ENCODE results near the gene DLG1.

DNA sequence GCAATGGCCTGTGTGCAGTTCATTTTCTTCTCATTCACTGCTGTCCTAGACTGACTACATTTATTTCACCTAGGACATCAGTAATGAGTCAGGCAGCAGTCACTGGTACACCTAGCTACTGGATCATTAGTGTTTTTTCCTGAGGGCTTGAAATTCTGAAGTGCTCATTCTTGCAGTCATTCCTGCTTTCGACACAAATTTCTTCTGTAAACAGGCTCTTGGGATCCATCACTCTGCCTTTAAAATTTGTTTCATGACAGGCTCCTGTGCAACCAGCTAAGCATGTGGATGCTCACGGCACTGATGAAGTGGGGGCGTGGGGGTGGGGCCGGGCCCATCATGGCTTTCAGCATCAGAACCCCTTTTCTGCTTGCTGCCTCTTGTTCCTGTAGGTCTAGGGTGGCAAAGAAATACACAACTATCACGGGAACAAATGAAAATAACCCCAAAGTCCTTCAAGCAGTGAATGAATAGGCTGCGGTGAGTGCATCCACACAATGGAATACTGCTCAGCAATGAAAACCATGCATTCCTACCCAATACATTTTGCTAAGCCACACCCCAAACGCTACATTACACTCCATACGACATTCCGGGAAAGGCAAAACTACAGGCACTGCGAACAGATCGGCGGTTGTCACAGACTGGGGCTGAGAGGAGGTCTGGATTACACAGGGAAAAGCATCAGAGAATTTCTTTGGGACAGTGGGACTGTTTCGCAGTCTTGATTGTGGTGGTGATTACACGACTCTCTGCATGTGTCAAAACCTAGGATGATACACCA is 259.5 kb downstream of the DLG1 start:
- TF ChIP-seq, protein P1, sequence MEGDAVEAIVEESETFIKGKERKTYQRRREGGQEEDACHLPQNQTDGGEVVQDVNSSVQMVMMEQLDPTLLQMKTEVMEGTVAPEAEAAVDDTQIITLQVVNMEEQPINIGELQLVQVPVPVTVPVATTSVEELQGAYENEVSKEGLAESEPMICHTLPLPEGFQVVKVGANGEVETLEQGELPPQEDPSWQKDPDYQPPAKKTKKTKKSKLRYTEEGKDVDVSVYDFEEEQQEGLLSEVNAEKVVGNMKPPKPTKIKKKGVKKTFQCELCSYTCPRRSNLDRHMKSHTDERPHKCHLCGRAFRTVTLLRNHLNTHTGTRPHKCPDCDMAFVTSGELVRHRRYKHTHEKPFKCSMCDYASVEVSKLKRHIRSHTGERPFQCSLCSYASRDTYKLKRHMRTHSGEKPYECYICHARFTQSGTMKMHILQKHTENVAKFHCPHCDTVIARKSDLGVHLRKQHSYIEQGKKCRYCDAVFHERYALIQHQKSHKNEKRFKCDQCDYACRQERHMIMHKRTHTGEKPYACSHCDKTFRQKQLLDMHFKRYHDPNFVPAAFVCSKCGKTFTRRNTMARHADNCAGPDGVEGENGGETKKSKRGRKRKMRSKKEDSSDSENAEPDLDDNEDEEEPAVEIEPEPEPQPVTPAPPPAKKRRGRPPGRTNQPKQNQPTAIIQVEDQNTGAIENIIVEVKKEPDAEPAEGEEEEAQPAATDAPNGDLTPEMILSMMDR (IDR thresholded peaks at IDR 0.05), result no peak
- TF ChIP-seq EP300 (IDR thresholded peaks at IDR 0.05; ENCODE audit: low read depth) (no peak), POLR2AphosphoS5 (IDR thresholded peaks at IDR 0.05) (no peak)

All from transverse colon (tissue), 4 donors.